SK-N-SH (cell line): ENCODE measurements around the gene SMIM5. TPM values are rescaled to one million over a fixed set of nuclear protein-coding genes. Genes with fewer than 3 reads are reported as not detected.
A peak's percentile ranks its signal among the peaks of the same experiment; 100 is the strongest.

ENCODE experiments used
- CTCF ChIA-PET: fragments of 300-600, 350-600 bp; formaldehyde crosslinking; extraction: SDS; loops from one replicate; lab custom pipeline; 2021; lab: Yijun Ruan, JAX
- POLR2A ChIA-PET: fragments of 350-600 bp; sonication (Branson Sonifier 250); formaldehyde crosslinking; extraction: SDS; loops from one replicate; lab custom pipeline; 2020; ENCODE audit warnings: antibody characterized with exemption, inconsistent platforms; lab: Yijun Ruan, JAX
- DNase-seq: peaks from one replicate; pipeline ENCODE4 v3.0.0; 2012
- H2AFZ ChIP-seq: fragments of 200-600 bp; sonication (generic); 2 replicates; pipeline ENCODE4 v1.8.1; 2016; ENCODE audit warnings: antibody characterized with exemption, mild to moderate bottlenecking, low read depth
- H3F3A ChIP-seq: fragments of 200-600 bp; sonication (generic); replicated peaks from 2 replicates; pipeline ENCODE3; 2016; ENCODE audit warnings: antibody characterized with exemption, mild to moderate bottlenecking; ENCODE audit not compliant: insufficient read depth
- H3K27ac ChIP-seq, 2 experiments: fragments of 200-500 bp in 1 of 2; fragments of 200-600 bp in 1 of 2; sonication (Bioruptor generic) in 1 of 2; sonication (generic), shearing (Covaris generic) in 1 of 2; 2 replicates each; pipeline versions ENCODE4 v1.5.1 to v1.6.1; 2014 to 2016; ENCODE audit warnings: low read depth in 2 of 2, inconsistent platforms in 1 of 2, low read length in 1 of 2, mild to moderate bottlenecking in 1 of 2, mixed read lengths in 1 of 2
- H3K27me3 ChIP-seq: fragments of 200-600 bp; sonication (generic), shearing (Covaris generic); 2 replicates; pipeline ENCODE4 v1.6.1; 2016; ENCODE audit warnings: mixed run types; ENCODE audit not compliant: insufficient read depth
- H3K36me3 ChIP-seq, 2 experiments: fragments of 200-500 bp in 1 of 2; fragments of 200-600 bp in 1 of 2; sonication (Bioruptor generic) in 1 of 2; sonication (generic) in 1 of 2; replicated peaks in 1 of 2; 2 replicates each; pipeline versions ENCODE3 to v1.5.1; 2014 to 2016; ENCODE audit warnings: low read length in 1 of 2, mild to moderate bottlenecking in 1 of 2; ENCODE audit not compliant: insufficient read depth in 2 of 2, control insufficient read depth in 1 of 2
- H3K4me1 ChIP-seq, 2 experiments: fragments of 200-500 bp in 1 of 2; fragments of 200-600 bp in 1 of 2; sonication (Bioruptor generic) in 1 of 2; sonication (generic), shearing (Covaris generic) in 1 of 2; 2 replicates each; pipeline versions ENCODE4 v1.5.1 to v1.6.1; 2014 to 2016; ENCODE audit warnings: low read depth in 1 of 2, low read length in 1 of 2, mixed run types in 1 of 2; ENCODE audit not compliant: insufficient read depth in 2 of 2, control insufficient read depth in 1 of 2
- H3K4me2 ChIP-seq: fragments of 200-600 bp; sonication (generic), shearing (Covaris generic); 2 replicates; pipeline ENCODE4 v1.6.1; 2017; ENCODE audit warnings: mixed run types
- H3K4me3 ChIP-seq, 2 experiments: fragments of 200-500 bp in 1 of 2; fragments of 200-600 bp in 1 of 2; sonication (Bioruptor generic) in 1 of 2; sonication (generic), shearing (Covaris generic) in 1 of 2; 2 replicates each; pipeline versions ENCODE4 v1.5.1 to v1.8.1; 2014 to 2016; ENCODE audit warnings: low read depth in 2 of 2, inconsistent platforms in 1 of 2, low read length in 1 of 2, mild to moderate bottlenecking in 1 of 2, mixed read lengths in 1 of 2, moderate library complexity in 1 of 2
- H3K79me2 ChIP-seq: fragments of 200-600 bp; sonication (generic); 2 replicates; pipeline ENCODE4 v1.8.1; 2017; ENCODE audit warnings: mild to moderate bottlenecking; ENCODE audit not compliant: insufficient read depth
- H3K9ac ChIP-seq: fragments of 200-600 bp; sonication (generic); 2 replicates; pipeline ENCODE4 v1.6.1; 2017; ENCODE audit warnings: mixed run types
- H3K9me2 ChIP-seq: fragments of 200-600 bp; sonication (generic); 2 replicates; pipeline ENCODE4 v1.6.1; 2017; ENCODE audit warnings: mixed run types
- H3K9me3 ChIP-seq: fragments of 200-600 bp; sonication (generic); 2 replicates; pipeline ENCODE4 v1.6.1; 2017; ENCODE audit warnings: mixed run types, mild to moderate bottlenecking, moderate library complexity
- H4K20me1 ChIP-seq: fragments of 200-600 bp; sonication (generic); 2 replicates; pipeline ENCODE4 v1.6.1; 2017; ENCODE audit warnings: mild to moderate bottlenecking, mixed run types; ENCODE audit not compliant: insufficient read depth
- CHD2 ChIP-seq: fragments of 150-350 bp; IDR thresholded peaks from 2 replicates; pipeline ENCODE4 v1.6.1; 2018; ENCODE audit warnings: low read length; ENCODE audit not compliant: partially characterized antibody
- ELF1 ChIP-seq: IDR thresholded peaks from 2 replicates; pipeline ENCODE4 v1.4.0; 2012
- EP300 ChIP-seq, 2 experiments: IDR thresholded peaks; 2 replicates each; pipeline versions ENCODE4 v1.4.0 to v1.6.1; 2012; ENCODE audit warnings: borderline replicate concordance in 1 of 2, low read depth in 1 of 2, low read length in 1 of 2
- EZH2phosphoT487 ChIP-seq: fragments of 200-600 bp; sonication (generic); IDR thresholded peaks from 2 replicates; pipeline ENCODE4 v1.6.1; 2017; ENCODE audit warnings: low read depth, mixed run types, mild to moderate bottlenecking, antibody characterized with exemption, moderate library complexity, borderline replicate concordance
- FOSL2 ChIP-seq: IDR thresholded peaks from 2 replicates; pipeline ENCODE4 v1.4.0; 2012; ENCODE audit warnings: low read depth, mild to moderate bottlenecking, moderate library complexity, borderline replicate concordance
- GABPA ChIP-seq: IDR thresholded peaks from 2 replicates; pipeline ENCODE4 v1.4.0; 2012; ENCODE audit warnings: low read depth, mild to moderate bottlenecking
- JUND ChIP-seq: IDR thresholded peaks from 2 replicates; pipeline ENCODE4 v1.4.0; 2012
- MXI1 ChIP-seq: IDR thresholded peaks from 2 replicates; pipeline ENCODE4 v1.6.1; 2012; ENCODE audit warnings: mild to moderate bottlenecking, low read depth, low read length, improper control_type of control experiment
- NFIC ChIP-seq: IDR thresholded peaks from 2 replicates; pipeline ENCODE4 v1.4.0; 2012; ENCODE audit warnings: borderline replicate concordance
- NRF1 ChIP-seq: IDR thresholded peaks from 2 replicates; pipeline ENCODE4 v1.6.1; 2012; ENCODE audit warnings: low read depth, mild to moderate bottlenecking, low read length
- POLR2AphosphoS5 ChIP-seq: IDR thresholded peaks from 2 replicates; pipeline ENCODE4 v1.6.1; 2012; ENCODE audit warnings: low read depth, low read length
- RAD21 ChIP-seq: IDR thresholded peaks from 2 replicates; pipeline ENCODE4 v1.6.1; 2012; ENCODE audit warnings: mild to moderate bottlenecking, low read length
- RCOR1 ChIP-seq: fragments of 150-350 bp; IDR thresholded peaks from 2 replicates; pipeline ENCODE4 v1.6.1; 2017; ENCODE audit warnings: antibody characterized with exemption, low read length
- RFX5 ChIP-seq: IDR thresholded peaks from 2 replicates; pipeline ENCODE4 v1.6.1; 2012; ENCODE audit warnings: mild to moderate bottlenecking, improper control_type of control experiment, low read length
- RXRA ChIP-seq: IDR thresholded peaks from 2 replicates; pipeline ENCODE4 v1.4.0; 2012; ENCODE audit warnings: low read depth, mild to moderate bottlenecking, borderline replicate concordance
- SIN3A ChIP-seq: IDR thresholded peaks from 2 replicates; pipeline ENCODE4 v1.6.1; 2012; ENCODE audit warnings: low read depth, mild to moderate bottlenecking, low read length, moderate library complexity, borderline replicate concordance
- SMC3 ChIP-seq: IDR thresholded peaks from 2 replicates; pipeline ENCODE4 v1.6.1; 2012; ENCODE audit warnings: low read depth, low read length, improper control_type of control experiment
- WGBS: methylation state at CpG from one replicate; pipeline ENCODE4 v1.1.6; 2017; ENCODE audit warnings: low lambda C conversion rate; 5-methylcytosine and 5-hydroxymethylcytosine counted together
- polyA plus RNA-seq, 3 experiments: library from polyadenylated mRNA; depleted of rRNA; stranded (reverse); fragments of >200 nt; gene quantifications; 2 replicates each; pipeline ENCODE4 v1.2.3, GENCODE V29; 2012
- TF ChIP-seq, protein P1 (sequence below): fragments of 150-350 bp; IDR thresholded peaks from 2 replicates; pipeline ENCODE4 v1.6.1; 2016; ENCODE audit warnings: mild to moderate bottlenecking, low read depth, low read length
- TF ChIP-seq, protein P2 (sequence below): IDR thresholded peaks from 2 replicates; pipeline ENCODE4 v1.4.0; 2012; ENCODE audit warnings: low read depth
- TF ChIP-seq, protein P3 (sequence below): IDR thresholded peaks from 2 replicates; pipeline ENCODE4; 2012
- TF ChIP-seq, protein P4 (sequence below): IDR thresholded peaks from 2 replicates; pipeline ENCODE4 v1.6.1; 2012; ENCODE audit warnings: mild to moderate bottlenecking, low read depth, low read length, moderate library complexity
- TF ChIP-seq, protein P5 (sequence below): fragments of 200-600 bp; sonication (generic); IDR thresholded peaks from 2 replicates; pipeline ENCODE4 v1.6.1; 2017; ENCODE audit warnings: antibody characterized with exemption, mild to moderate bottlenecking, moderate library complexity
- TF ChIP-seq, protein P6 (sequence below): IDR thresholded peaks from 2 replicates; pipeline ENCODE4 v1.4.0; 2012; ENCODE audit warnings: low read depth, borderline replicate concordance

The SMIM5 gene
- polyA plus RNA-seq, 1 of the 3 experiments (the other 2 are of a cell fraction), result 0.02 TPM

DNA sequence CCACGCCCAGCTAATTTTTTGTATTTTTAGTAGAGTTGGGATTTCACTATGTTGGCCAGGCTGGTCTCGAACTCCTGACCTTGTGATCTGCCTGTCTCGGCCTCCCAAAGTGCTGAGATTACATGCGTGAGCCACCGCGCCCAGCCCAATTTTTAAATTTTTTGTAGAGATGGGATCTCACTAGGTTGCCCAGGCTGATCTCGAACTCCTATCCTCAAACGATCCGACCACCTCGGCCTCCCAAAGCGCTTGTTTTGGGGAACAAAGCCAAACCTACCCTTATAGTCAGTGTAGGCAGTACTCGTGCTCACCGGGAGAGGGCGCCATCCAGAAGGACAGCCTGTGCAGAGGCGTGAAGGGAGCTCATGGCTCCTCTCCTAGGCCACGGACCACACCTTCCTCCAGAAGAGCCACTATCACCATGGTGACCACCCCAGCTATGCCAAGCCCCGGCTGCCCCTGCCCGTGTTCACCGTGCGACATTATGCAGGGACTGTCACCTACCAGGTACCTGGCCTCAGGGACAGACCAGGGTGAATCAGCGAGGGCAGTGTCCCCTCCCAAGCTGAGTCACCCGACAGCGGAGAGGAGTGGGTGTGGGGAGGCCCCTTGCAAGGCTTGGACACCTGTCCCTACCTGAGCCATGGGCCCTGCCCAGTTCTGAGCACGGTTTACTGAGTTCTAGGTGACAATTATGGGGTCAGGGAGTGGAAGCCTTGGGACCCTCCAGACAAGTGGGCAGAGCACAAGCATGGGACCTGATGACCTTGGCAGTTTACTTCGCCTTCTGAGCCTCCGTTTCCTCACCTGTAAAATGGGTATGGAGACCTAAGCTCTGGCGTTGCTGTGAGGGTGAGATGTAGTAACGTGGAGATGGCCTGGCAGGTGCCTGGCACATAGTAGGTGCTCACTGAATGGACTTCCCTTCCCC, 31.9 kb upstream of the SMIM5 start (continued):
- TF ChIP-seq FOSL2 (no peak), GABPA (no peak), EZH2phosphoT487 (no peak), RXRA (no peak), RFX5 (no peak), SMC3 (peak; percentile 41; the same call in 1 of the 2 replicates), NRF1 (no peak), ELF1 (no peak), RCOR1 (no peak), CHD2 (no peak), NFIC (no peak)
- TF ChIP-seq, protein P1, sequence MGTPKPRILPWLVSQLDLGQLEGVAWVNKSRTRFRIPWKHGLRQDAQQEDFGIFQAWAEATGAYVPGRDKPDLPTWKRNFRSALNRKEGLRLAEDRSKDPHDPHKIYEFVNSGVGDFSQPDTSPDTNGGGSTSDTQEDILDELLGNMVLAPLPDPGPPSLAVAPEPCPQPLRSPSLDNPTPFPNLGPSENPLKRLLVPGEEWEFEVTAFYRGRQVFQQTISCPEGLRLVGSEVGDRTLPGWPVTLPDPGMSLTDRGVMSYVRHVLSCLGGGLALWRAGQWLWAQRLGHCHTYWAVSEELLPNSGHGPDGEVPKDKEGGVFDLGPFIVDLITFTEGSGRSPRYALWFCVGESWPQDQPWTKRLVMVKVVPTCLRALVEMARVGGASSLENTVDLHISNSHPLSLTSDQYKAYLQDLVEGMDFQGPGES, result no peak
- TF ChIP-seq, all 33 proteins: peak for 4

DNA sequence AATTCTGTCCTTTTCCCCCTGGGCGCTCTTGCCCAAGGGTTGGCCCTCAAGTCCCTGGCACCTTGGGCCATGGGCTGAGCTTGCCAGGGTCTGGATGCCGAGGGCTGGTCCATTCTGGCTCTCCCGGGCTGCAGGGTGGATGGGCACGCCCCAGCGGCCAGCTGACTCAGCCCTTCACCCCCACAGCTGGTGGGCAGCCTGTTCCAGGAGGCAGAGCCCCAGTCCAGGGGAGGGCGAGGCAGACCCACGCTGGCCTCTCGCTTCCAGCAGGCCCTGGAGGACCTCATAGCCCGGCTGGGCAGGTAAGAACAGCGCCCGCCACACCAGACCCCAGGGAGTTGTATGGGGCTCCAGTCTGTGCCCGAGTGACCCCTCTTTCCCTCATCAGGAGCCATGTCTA, 30.6 kb upstream of the SMIM5 start:
- Histone ChIP-seq H3K4me3 (no peak overlapping the region), H4K20me1 (no peaks in the 10 kb centered on the region), H3K79me2 (no peaks in the 10 kb centered on the region), H3K9ac (no peak overlapping the region), H3K9me3 (no peaks in the 10 kb centered on the region), H3K27me3 (no peaks in the 10 kb centered on the region), H3K9me2 (no peaks in the 10 kb centered on the region), H3K36me3 (no peaks in the 10 kb centered on the region), H3F3A (no peaks in the 10 kb centered on the region), H3K4me2 (no peak overlapping the region), H3K27ac (no peak overlapping the region), H3K4me1 (no peaks in the 10 kb centered on the region), H2AFZ (no peak overlapping the region)
- ChIA-PET CTCF (interaction anchor here (0.9 to 8.9 kb wide), 11 partner anchors 11 to 225 kb away, joined by 3 to 103 read pairs (median 35); partner anchors contain the start of genes SMIM5 and TSEN54), POLR2A (interaction anchor here (0.6 to 0.7 kb wide), 2 partner anchors 17 to 41 kb away, joined by 3 read pairs; no protein-coding TSS in a partner anchor)
- WGBS, result 83% methylated on average over 12 of the region's 12 CpGs
- DNase-seq, result no peak
- TF ChIP-seq, protein P2, sequence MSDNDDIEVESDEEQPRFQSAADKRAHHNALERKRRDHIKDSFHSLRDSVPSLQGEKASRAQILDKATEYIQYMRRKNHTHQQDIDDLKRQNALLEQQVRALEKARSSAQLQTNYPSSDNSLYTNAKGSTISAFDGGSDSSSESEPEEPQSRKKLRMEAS, result no peak
- no peak for TF ChIP-seq MXI1
- no peak for TF ChIP-seq RAD21
- no peak for TF ChIP-seq SIN3A
- TF ChIP-seq POLR2AphosphoS5, result no peak
- TF ChIP-seq, protein P3, sequence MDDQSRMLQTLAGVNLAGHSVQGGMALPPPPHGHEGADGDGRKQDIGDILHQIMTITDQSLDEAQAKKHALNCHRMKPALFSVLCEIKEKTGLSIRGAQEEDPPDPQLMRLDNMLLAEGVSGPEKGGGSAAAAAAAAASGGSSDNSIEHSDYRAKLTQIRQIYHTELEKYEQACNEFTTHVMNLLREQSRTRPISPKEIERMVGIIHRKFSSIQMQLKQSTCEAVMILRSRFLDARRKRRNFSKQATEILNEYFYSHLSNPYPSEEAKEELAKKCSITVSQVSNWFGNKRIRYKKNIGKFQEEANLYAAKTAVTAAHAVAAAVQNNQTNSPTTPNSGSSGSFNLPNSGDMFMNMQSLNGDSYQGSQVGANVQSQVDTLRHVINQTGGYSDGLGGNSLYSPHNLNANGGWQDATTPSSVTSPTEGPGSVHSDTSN, result no peak
- no peak for TF ChIP-seq EZH2phosphoT487
- TF ChIP-seq, protein P4, sequence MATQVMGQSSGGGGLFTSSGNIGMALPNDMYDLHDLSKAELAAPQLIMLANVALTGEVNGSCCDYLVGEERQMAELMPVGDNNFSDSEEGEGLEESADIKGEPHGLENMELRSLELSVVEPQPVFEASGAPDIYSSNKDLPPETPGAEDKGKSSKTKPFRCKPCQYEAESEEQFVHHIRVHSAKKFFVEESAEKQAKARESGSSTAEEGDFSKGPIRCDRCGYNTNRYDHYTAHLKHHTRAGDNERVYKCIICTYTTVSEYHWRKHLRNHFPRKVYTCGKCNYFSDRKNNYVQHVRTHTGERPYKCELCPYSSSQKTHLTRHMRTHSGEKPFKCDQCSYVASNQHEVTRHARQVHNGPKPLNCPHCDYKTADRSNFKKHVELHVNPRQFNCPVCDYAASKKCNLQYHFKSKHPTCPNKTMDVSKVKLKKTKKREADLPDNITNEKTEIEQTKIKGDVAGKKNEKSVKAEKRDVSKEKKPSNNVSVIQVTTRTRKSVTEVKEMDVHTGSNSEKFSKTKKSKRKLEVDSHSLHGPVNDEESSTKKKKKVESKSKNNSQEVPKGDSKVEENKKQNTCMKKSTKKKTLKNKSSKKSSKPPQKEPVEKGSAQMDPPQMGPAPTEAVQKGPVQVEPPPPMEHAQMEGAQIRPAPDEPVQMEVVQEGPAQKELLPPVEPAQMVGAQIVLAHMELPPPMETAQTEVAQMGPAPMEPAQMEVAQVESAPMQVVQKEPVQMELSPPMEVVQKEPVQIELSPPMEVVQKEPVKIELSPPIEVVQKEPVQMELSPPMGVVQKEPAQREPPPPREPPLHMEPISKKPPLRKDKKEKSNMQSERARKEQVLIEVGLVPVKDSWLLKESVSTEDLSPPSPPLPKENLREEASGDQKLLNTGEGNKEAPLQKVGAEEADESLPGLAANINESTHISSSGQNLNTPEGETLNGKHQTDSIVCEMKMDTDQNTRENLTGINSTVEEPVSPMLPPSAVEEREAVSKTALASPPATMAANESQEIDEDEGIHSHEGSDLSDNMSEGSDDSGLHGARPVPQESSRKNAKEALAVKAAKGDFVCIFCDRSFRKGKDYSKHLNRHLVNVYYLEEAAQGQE, result no peak
- TF ChIP-seq NRF1, result no peak
- no peak for TF ChIP-seq SMC3
- no peak for TF ChIP-seq EP300 (IDR thresholded peaks at IDR 0.05; ENCODE audit: borderline replicate concordance in 1 of 2, low read depth in 1 of 2, low read length in 1 of 2)
- no peak for TF ChIP-seq JUND
- no peak for TF ChIP-seq FOSL2
- TF ChIP-seq, protein P5, sequence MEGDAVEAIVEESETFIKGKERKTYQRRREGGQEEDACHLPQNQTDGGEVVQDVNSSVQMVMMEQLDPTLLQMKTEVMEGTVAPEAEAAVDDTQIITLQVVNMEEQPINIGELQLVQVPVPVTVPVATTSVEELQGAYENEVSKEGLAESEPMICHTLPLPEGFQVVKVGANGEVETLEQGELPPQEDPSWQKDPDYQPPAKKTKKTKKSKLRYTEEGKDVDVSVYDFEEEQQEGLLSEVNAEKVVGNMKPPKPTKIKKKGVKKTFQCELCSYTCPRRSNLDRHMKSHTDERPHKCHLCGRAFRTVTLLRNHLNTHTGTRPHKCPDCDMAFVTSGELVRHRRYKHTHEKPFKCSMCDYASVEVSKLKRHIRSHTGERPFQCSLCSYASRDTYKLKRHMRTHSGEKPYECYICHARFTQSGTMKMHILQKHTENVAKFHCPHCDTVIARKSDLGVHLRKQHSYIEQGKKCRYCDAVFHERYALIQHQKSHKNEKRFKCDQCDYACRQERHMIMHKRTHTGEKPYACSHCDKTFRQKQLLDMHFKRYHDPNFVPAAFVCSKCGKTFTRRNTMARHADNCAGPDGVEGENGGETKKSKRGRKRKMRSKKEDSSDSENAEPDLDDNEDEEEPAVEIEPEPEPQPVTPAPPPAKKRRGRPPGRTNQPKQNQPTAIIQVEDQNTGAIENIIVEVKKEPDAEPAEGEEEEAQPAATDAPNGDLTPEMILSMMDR, result no peak
- TF ChIP-seq, protein P6, sequence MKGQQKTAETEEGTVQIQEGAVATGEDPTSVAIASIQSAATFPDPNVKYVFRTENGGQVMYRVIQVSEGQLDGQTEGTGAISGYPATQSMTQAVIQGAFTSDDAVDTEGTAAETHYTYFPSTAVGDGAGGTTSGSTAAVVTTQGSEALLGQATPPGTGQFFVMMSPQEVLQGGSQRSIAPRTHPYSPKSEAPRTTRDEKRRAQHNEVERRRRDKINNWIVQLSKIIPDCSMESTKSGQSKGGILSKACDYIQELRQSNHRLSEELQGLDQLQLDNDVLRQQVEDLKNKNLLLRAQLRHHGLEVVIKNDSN, result no peak
